NT2/D1 (cell line): ENCODE data around the gene TMEM52B.
A peak's percentile ranks its signal among the peaks of the same experiment; 100 is the strongest.

Source experiments
- DNase-seq: peaks from one replicate; pipeline ENCODE4 v3.0.0-alpha.2; 2011; ENCODE audit warnings: low read depth, low spot score
- H3K27me3 ChIP-seq: 2 replicates; pipeline ENCODE4 v1.6.0; 2011; ENCODE audit warnings: mild to moderate bottlenecking; ENCODE audit not compliant: insufficient read length, insufficient read depth
- H3K36me3 ChIP-seq: 2 replicates; pipeline ENCODE4 v1.6.1; 2011; ENCODE audit warnings: mild to moderate bottlenecking, low read length, mixed read lengths; ENCODE audit not compliant: insufficient read depth, insufficient read length
- H3K4me1 ChIP-seq: 2 replicates; pipeline ENCODE4 v1.5.1; 2011; ENCODE audit not compliant: insufficient read depth, insufficient read length
- H3K4me3 ChIP-seq: 2 replicates; pipeline ENCODE4 v1.5.1; 2011; ENCODE audit warnings: low read depth; ENCODE audit not compliant: insufficient read length
- H3K9ac ChIP-seq: 2 replicates; pipeline ENCODE4 v1.6.0; 2011; ENCODE audit warnings: low read depth; ENCODE audit not compliant: insufficient read length
- H3K9me3 ChIP-seq: 2 replicates; pipeline ENCODE4 v1.5.1; 2011; ENCODE audit warnings: mild to moderate bottlenecking, low read length; ENCODE audit not compliant: insufficient read depth
- SUZ12 ChIP-seq: IDR thresholded peaks from 2 replicates; pipeline ENCODE4 v1.6.1; 2011; ENCODE audit not compliant: insufficient read length, insufficient read depth; ENCODE audit errors: extremely low read depth
- YY1 ChIP-seq: IDR thresholded peaks from 2 replicates; pipeline ENCODE4 v1.6.1; 2011; ENCODE audit not compliant: insufficient read length, insufficient read depth
- ZNF274 ChIP-seq: IDR thresholded peaks from 2 replicates; pipeline ENCODE4 v1.6.1; 2011; ENCODE audit warnings: mild to moderate bottlenecking, low read depth, low read length

The TMEM52B gene

GRCh38 chr12:10142976-10143589 is 35.7 kb upstream of the TMEM52B start:
- DNase-seq = no peak

GRCh38 chr12:10147714-10148403 is 31.0 kb upstream of the TMEM52B start:
- no peak overlapping the region for H3K4me3 ChIP-seq
- no peaks in the 10 kb centered on the region for H3K36me3 ChIP-seq
- no peaks in the 10 kb centered on the region for H3K4me1 ChIP-seq
- H3K9ac ChIP-seq = no peak overlapping the region
- H3K27me3 ChIP-seq = no peaks in the 10 kb centered on the region
- TF ChIP-seq ZNF274 = no peak
- no peak for TF ChIP-seq YY1
- TF ChIP-seq SUZ12 = no peak
- no peak for DNase-seq
- H3K9me3 ChIP-seq = no peaks in the 10 kb centered on the region

More at GRCh38 chr12:10142976-10143589, 35.7 kb upstream of the TMEM52B start:
- no peaks in the 10 kb centered on the region for H3K4me1 ChIP-seq
- no peaks in the 10 kb centered on the region for H3K9me3 ChIP-seq
- no peak overlapping the region for H3K4me3 ChIP-seq
- no peaks in the 10 kb centered on the region for H3K27me3 ChIP-seq
- no peak overlapping the region for H3K9ac ChIP-seq
- TF ChIP-seq SUZ12 = no peak
- no peak for TF ChIP-seq YY1
- TF ChIP-seq ZNF274 = no peak
- no peaks in the 10 kb centered on the region for H3K36me3 ChIP-seq

DNA sequence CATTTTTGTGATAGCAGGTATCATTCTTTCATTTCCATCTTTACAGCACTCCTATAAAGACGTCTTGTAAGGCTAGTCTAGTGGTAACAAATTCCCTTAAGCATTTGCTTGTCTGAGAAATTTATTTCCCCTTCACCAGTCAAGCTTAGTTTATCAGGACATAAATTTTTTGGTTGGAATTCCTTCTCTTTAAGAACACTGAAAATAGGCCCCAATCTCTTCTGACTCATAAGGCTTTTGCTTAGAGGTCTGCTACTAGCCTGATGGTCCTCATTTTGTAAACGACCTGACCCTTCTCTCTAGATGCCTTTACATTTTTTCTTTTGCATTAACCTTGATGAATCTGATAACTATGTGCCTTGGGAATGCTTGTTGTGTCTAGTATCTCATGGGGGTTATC is 27.2 kb upstream of the TMEM52B start:
- H3K4me3 ChIP-seq = no peak overlapping the region
- no peaks in the 10 kb centered on the region for H3K9me3 ChIP-seq
- H3K27me3 ChIP-seq = no peaks in the 10 kb centered on the region
- H3K36me3 ChIP-seq = no peaks in the 10 kb centered on the region
- H3K4me1 ChIP-seq = no peaks in the 10 kb centered on the region
- H3K9ac ChIP-seq = no peak overlapping the region
- no peak for DNase-seq
- no peak for TF ChIP-seq ZNF274
- TF ChIP-seq YY1 = no peak
- no peak for TF ChIP-seq SUZ12

DNA sequence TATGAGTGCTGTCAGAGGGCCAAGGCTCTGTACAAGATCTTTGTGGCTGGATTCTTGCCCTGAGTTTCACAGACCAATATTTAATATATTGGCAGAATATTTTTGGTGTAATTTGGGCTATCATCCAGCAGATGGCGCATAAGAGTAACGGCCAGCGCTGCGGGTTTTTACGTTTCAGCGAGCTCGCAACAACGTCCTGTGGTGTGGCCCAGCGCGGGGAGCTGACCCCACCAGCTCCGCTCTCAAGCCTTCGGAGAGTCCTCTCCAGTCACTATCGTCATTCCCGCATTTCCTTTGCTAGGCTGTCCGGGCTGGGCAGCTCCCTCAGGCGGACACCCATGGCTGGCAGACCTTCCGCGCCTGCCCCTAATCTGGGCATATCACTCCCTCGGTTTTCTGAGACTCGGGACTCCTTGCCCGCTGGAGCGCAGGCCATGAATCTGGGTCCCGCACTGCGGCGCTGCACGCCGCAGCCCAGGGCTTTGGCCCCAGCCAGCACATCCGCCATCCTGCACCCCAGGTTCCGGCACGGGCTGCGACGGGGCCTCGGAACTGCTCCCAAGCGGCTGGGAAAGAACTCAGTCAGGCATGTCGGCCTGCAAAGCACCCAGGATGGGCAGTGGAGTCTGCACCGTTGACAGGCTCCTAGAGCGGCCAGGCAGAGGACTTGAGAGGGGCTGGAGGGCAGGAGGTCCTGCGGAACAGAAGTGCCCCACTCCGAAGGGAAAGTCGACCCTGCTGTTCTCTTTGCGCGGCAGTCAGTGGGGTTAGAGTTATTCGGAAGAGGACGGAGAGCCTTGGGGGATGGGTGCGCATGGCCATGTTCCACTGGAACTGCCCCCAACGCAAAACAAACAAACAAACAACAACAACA is 25.3 kb upstream of the TMEM52B start:
- Histone ChIP-seq H3K4me1 (no peaks in the 10 kb centered on the region), H3K9ac (peak overlapping the region; percentile 94), H3K27me3 (no peaks in the 10 kb centered on the region), H3K4me3 (peak overlapping the region; percentile 75), H3K9me3 (no peaks in the 10 kb centered on the region), H3K36me3 (no peaks in the 10 kb centered on the region)
- peak; percentile 87 for DNase-seq
- TF ChIP-seq ZNF274 = no peak
- TF ChIP-seq SUZ12 = no peak
- no peak for TF ChIP-seq YY1

DNA sequence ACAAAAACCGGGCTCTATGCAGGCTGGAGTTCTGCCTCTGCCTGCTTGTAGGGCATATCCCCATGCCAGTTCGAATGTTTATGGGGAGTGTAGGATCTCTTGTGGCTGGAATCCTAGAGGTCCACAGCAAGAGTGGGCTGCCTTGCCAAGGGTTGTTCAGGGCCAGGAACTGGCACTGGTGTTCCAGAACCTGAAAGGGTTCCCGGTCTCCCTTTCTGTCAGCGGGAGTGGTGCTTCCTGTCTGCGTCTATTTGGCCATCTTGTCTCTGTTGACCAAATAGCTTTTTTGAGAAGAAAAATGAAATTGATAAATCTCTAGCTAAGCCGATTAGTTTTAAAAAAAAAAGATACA is 24.7 kb upstream of the TMEM52B start:
- Histone ChIP-seq H3K9ac (peak overlapping the region; percentile 94), H3K27me3 (no peaks in the 10 kb centered on the region), H3K36me3 (no peaks in the 10 kb centered on the region), H3K4me1 (no peaks in the 10 kb centered on the region), H3K4me3 (peak overlapping the region; percentile 75), H3K9me3 (no peaks in the 10 kb centered on the region)
- no peak for DNase-seq
- no peak for TF ChIP-seq ZNF274

- TF ChIP-seq YY1 = no peak
- TF ChIP-seq ZNF274 = no peak
- no peak for TF ChIP-seq SUZ12
- no peak overlapping the region for H3K4me3 ChIP-seq
- H3K9ac ChIP-seq = no peak overlapping the region
- H3K27me3 ChIP-seq = no peaks in the 10 kb centered on the region
- no peaks in the 10 kb centered on the region for H3K4me1 ChIP-seq
- DNase-seq = no peak
- H3K9me3 ChIP-seq = no peaks in the 10 kb centered on the region
- H3K36me3 ChIP-seq = no peaks in the 10 kb centered on the region
These were observed 22.9 kb upstream of the TMEM52B start for GRCh38 chr12:10155966-10156365.

GRCh38 chr12:10158406-10158805 is 20.4 kb upstream of the TMEM52B start:
- Histone ChIP-seq H3K4me3 (no peak overlapping the region), H3K36me3 (no peaks in the 10 kb centered on the region), H3K9me3 (no peaks in the 10 kb centered on the region), H3K4me1 (no peaks in the 10 kb centered on the region), H3K27me3 (no peaks in the 10 kb centered on the region), H3K9ac (no peak overlapping the region)
- TF ChIP-seq YY1 (no peak), SUZ12 (no peak)
- no peak for DNase-seq
